ENCODE results near the gene KRT81. TPM values are rescaled to one million over a fixed set of nuclear protein-coding genes. Genes with fewer than 3 reads are reported as not detected.

KRT81 gene
- total RNA-seq, 3 donors from 2014 or later = 3.6 to 29.9 TPM; not detected in 1

- no peaks in the 10 kb centered on the region for H3K36me3 ChIP-seq
- intact Hi-C loops (cut with DNase I; ENCODE audit: low total_unique reads) = no loop called here
- TF ChIP-seq POLR2AphosphoS5 (IDR thresholded peaks at IDR 0.05) (no peak), CTCF (IDR thresholded peaks at IDR 0.05) (no peak), POLR2A (IDR thresholded peaks at IDR 0.05) (no peak)
- no peaks in the 10 kb centered on the region for H3K9me3 ChIP-seq
- no peaks in the 10 kb centered on the region for H3K27me3 ChIP-seq
- H3K4me3 ChIP-seq = no peak overlapping the region
- H3K4me1 ChIP-seq = peaks cover 0 to 23% of the 10 kb centered on the region in 2 donors
- no peak for DNase-seq (ENCODE audit: low spot score in 2 of 2)
- peak overlapping the region; percentile 25 to 98 for H3K27ac ChIP-seq
Measured at GRCh38 chr12:52251367-52252051, 39.8 kb downstream of the KRT81 start.

DNA sequence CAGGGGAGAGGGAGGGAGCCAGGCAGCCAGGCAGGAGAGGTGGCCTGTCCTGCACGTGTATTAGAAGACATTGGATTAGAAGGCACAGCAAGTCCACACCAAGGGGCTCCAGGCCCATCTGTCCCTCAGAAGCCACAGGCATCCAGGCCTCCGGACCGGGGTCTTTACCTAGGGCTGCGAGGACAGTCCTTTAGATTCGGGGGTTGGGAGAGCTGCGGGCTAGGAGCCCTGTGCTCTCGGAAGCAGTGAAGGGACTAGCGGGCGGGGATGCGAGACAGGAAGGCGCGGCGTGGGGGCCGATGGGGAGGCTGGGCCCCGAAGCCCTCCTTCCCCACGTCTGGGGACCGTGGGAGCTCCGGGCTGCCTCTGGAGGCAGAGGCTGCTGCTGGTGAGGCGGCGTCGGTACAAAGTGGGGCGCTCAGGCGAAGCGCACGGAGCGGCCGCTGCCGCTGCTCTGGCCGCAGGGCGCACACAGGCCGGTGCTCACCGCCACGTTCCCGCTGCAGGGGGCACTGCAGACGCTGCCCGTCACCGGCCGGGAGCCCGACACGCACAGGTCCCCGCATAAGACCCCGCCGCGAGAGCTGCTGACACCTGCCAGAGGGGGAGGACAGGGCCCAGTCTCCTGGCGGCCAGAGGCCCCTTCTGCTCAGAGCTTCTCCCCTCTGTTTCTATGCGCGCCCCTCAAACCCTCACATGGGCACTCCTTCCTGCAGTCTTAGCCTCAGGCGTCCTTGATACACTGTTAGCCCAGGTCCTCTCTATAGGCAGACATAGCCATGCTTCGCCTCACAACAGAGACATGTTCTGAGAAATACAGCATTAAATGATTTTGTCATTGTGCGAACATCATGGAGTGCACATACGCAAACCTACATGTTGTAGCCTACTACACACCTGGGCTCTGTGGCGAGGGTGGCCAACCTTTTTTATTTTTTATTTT lies 41.0 kb downstream of the KRT81 start:
- Histone ChIP-seq H3K4me1 (peaks cover 0 to 33% of the 10 kb centered on the region in 2 donors), H3K27ac (peak overlapping the region; percentile 97 to 98), H3K36me3 (no peaks in the 10 kb centered on the region), H3K9me3 (no peaks in the 10 kb centered on the region), H3K4me3 (no peak overlapping the region), H3K27me3 (no peaks in the 10 kb centered on the region)
- TF ChIP-seq POLR2A (IDR thresholded peaks at IDR 0.05) (no peak), POLR2AphosphoS5 (IDR thresholded peaks at IDR 0.05) (peak in 1 of 3 donors; percentile 5), CTCF (IDR thresholded peaks at IDR 0.05) (no peak)
- intact Hi-C loops (cut with DNase I; ENCODE audit: low total_unique reads) = no loop called here
- DNase-seq (ENCODE audit: low spot score in 2 of 2) = no peak

GRCh38 chr12:52249511-52250047 lies 41.8 kb downstream of the KRT81 start:
- intact Hi-C loops (cut with DNase I; ENCODE audit: low total_unique reads) = no loop called here
- no peak for TF ChIP-seq POLR2AphosphoS5 (IDR thresholded peaks at IDR 0.05)
- no peak for TF ChIP-seq POLR2A (IDR thresholded peaks at IDR 0.05)
- TF ChIP-seq CTCF (IDR thresholded peaks at IDR 0.05) = no peak
- H3K9me3 ChIP-seq = no peaks in the 10 kb centered on the region
- no peaks in the 10 kb centered on the region for H3K27me3 ChIP-seq
- DNase-seq (ENCODE audit: low spot score in 2 of 2) = peak in 1 of 2 donors; percentile 32
- H3K4me3 ChIP-seq = no peak overlapping the region
- H3K36me3 ChIP-seq = no peaks in the 10 kb centered on the region
- peak overlapping the region; percentile 97 to 98 for H3K27ac ChIP-seq
- peaks cover 3 to 39% of the 10 kb centered on the region in 2 donors for H3K4me1 ChIP-seq

- H3K27me3 ChIP-seq = no peaks in the 10 kb centered on the region
- peaks cover 11 to 45% of the 10 kb centered on the region in 2 donors for H3K4me1 ChIP-seq
- peak overlapping the region; percentile 97 to 98 for H3K27ac ChIP-seq
- no peak overlapping the region for H3K4me3 ChIP-seq
- no peaks in the 10 kb centered on the region for H3K36me3 ChIP-seq
- no peaks in the 10 kb centered on the region for H3K9me3 ChIP-seq
- peak; percentile 92 to 94 for DNase-seq (ENCODE audit: low spot score in 2 of 2)
- no peak for TF ChIP-seq CTCF (IDR thresholded peaks at IDR 0.05)
- TF ChIP-seq POLR2A (IDR thresholded peaks at IDR 0.05) = no peak
- peak; percentile 47 to 84 (median 57) for TF ChIP-seq POLR2AphosphoS5 (IDR thresholded peaks at IDR 0.05)
- intact Hi-C loops (cut with DNase I; ENCODE audit: low total_unique reads) = no loop called here
Measured at GRCh38 chr12:52248541-52249461, 42.5 kb downstream of the KRT81 start.

All from breast epithelium (tissue), 4 donors.